Stimulated activated CD4-positive, alpha-beta T cell treated with anti-CD3 and anti-CD28 coated beads, Interleukin-12 subunit alpha, Interleukin-12 subunit beta, amount 100 ng/mL, for 24 hours (primary cell): ENCODE results near the gene FLVCR2.
"Not testable (repeated sequence)": the region's sequence is repeated elsewhere in the genome, so short reads cannot be mapped to it uniquely, and the experiment has no call there.

ENCODE experiments used
- DNase-seq, 2 experiments: peaks; one replicate each; pipeline ENCODE4 v3.0.0-alpha.2; 2020; ENCODE audit warnings: low read depth in 2 of 2

FLVCR2 gene

DNA sequence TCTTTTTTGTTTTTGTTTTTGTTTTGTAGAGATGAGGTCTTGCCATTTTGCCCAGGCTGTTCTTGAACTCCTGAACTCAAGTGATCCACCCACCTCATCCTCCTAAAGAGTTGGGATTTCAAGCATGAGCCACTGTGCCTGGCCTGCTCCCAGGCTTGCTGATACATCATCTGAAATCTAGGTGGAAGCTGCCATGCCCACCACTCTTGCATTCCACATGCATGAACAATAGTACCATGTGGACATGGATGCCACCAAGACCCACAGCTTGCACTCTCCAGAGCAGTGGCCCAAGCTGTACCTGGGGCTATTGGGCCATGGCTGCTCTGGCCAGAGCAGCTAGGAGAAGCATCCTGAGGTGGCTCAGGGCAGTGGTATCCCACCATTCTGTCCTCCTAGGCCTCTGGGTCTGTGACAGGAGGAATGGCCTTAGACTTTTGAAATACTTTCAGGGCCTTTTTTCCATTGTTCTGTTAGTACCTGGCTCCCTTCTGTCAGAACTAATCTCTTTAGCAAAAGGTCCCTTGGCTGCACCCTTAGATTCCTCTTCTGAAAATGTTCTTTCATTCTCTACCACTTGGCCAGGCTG lies 13.7 kb downstream of the FLVCR2 start:
- no peak for DNase-seq

DNA sequence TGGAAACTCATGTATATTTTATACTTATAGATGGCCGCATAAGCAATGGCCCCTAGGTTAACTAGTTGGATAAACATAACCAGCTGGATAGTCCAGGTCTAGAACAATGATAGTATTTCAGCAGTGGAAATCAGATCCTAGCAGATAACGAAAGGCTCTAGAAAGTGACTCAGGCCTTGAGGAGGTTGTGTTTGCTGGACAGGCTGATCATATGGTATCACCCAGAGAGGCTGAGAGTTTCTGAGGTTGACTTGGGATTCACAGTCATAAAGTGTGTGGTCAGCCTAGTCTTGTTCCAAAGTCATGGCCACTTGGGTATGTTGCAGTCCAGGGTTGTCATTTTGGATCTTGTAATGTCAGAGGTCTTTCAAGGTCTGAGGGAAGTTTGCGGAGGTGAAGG lies 16.8 kb downstream of the FLVCR2 start:
- no peak for DNase-seq

DNA sequence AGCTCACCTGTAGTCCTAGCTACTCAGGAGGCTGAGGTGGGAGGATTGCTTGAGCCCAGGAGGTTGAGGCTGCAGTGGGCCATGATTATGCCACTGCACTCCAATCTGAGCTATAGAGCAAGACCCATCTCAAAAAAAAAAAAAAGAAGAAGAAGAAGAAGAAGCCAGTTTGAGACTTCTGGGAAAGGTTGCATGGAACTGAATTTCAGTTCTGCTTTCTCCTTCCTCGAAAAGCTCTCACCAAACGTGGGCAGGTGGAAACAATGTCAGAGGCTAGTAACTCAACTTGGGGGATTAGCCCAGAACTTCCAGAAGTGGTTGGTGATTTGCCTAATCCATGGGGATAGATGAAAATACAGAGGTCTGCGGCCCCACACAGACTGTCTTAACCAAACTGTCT lies 18.7 kb downstream of the FLVCR2 start:
- DNase-seq: no peak

GRCh38 chr14:75600100-75600499 lies 21.7 kb downstream of the FLVCR2 start:
- DNase-seq: not testable (repeated sequence)

GRCh38 chr14:75601061-75601460 lies 22.6 kb downstream of the FLVCR2 start:
- not testable (repeated sequence) for DNase-seq

DNA sequence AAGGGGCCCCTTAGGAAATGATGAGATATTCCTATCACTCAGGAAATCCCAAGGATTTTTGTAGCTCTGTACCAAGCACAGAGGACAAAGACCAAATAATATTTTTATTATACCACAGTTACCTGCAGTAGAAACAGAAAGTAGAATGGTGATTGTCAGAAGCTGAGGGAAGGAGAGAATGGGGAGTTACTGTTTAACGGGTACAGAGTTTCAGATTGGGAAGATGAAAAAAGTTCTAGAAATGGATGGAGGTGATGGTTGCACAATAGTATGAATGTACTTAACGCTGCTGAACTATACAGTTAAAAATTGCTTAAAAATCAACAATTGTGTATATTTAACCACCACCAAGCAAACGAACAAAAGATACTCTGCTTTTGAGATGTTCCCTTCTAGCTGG lies 24.1 kb downstream of the FLVCR2 start:
- no peak for DNase-seq

DNA sequence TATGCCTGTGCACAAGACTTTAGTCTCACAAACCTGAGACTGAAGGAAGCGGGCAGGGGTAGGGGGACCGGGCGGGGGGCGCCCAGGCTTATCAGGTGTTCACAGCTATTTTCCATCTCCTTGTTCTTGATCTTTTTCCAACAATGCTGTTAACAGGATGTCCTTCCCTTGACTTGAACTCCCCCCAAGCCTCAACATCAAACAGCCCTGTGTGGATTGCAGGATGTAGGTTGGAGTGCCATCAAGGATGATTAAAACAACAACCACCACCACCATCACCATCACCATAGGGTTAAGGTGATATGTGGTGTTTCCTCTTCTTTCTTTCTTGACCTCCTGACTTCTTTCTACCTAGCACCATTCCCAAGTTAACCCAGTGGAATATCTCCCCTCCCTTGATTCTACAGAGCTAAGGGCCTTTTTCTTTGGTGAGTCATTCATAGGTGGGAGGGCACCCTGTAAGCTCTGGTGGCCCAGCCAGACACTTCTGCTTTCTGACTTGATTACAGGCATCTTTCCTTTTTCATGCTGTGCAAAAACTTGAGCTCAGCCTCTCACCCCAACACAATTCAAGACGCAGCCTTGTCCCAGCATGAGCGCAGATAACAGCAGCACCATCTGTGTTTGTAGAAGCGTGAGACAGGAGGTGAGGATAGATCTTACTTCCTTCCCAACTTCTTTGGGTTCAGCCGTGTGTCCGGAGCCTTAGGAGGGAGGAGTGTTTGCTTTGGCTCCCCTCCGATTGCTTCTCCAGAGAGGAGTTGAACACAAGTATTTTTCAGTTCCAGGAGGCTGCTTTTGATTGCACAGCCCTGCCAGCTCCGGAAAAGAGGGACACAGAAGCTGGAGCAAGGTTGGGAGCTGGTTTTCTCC lies 26.8 kb downstream of the FLVCR2 start:
- DNase-seq: no peak

DNA sequence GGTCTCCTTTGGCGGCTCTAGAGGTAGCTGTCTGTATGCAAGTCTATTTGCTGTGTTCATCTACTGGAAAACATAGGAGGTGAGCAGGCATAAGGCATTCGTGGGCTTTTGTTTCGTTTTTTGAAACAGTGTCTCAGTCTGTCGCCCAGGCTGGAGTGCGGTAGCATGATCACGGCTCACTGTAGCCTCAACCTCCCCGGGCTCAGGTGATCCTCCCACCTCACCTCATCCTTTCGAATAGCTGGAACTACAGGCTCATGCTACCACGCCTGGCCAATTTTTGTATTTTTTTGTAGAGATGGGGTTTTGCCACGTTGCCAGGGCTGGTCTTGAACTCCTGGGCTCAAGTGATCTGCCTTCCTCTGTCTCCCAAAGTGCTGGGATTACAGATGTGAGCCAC lies 27.5 kb downstream of the FLVCR2 start:
- no peak for DNase-seq

DNA sequence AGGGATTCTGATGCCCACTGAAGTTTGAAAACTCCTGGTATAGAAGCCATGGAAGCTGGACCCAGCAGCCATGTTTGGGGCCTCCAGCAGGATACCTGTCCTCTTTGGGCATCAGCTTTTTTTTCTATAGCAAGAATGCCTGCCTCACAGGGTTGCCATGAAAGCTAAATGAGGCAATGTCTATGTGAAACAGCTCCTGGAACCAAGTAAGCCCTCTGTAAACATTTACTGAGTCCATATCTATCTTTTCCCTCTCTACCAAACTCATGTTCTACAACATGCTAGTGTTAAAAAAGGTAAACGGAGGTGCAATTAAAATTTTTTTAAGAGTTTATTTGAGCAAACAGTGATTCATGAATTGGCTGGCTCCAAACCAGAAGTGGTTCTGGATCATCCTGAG lies 28.6 kb downstream of the FLVCR2 start:
- no peak for DNase-seq

GRCh38 chr14:75607842-75608640 lies 29.6 kb downstream of the FLVCR2 start:
- no peak for DNase-seq

- DNase-seq: no peak
These were observed 30.7 kb downstream of the FLVCR2 start for GRCh38 chr14:75609116-75609515.

GRCh38 chr14:75609606-75610475 lies 31.4 kb downstream of the FLVCR2 start:
- DNase-seq: no peak

DNA sequence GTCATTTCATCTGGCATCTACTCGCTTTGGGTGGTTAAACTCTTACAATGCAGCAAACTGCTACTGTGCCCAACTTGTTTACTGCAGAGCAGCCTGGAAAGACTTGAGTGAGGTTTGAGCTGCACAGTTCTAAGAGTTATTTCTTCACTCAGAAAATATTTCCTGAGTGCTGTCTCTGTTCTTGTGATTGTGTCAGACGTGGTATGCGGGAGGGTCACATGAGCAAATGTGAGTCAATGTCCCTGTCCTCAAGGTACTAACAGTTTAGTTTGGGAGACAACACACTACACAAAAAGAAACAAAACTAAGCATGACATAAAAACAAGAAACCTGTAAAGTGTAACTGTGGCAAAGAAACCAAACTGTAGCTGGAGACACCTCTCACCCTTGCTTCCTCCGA lies 32.4 kb downstream of the FLVCR2 start:
- DNase-seq: no peak

DNA sequence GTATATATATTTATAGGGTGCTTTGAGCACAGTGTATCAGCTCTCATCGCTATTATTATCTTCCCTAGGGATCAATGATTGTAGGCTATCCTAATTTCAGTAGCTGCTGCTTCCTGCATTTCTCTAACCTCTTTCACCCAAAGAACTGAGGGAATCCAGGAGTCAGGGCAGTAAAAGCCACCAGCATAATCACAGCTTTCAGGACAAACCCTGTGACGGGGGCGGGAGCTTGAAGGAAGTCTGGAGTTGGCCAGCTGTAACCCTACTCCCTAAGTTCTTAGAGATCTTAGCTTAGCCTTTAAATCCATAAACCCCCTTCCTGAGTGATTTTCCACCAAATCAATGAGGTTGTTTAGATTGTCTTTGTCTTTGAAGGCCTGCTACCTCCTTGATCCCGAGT lies 33.7 kb downstream of the FLVCR2 start:
- DNase-seq: no peak

- DNase-seq: no peak
These were observed 35.8 kb downstream of the FLVCR2 start for GRCh38 chr14:75614179-75614578.

DNA sequence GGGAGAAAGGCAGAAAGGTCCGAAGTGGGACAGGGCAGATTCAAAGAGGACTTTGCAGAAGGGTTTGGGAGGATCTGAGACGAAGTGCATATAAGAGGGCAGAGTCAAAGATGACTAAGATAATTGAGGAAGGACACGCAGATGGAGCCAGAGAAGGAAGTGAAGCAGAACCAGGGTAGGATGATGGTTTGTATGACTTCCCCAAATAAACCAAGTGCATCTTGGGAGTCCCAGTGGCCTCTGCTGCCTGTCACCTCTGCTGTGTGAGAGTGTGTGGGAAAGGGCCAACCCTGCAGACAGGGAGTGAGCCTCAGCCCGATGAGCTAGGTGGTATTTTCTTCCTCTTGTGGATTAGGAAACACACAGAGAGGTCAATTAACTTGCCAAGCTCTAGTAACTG lies 36.8 kb downstream of the FLVCR2 start:
- DNase-seq: no peak

- DNase-seq: no peak
These were observed 41.1 kb downstream of the FLVCR2 start for GRCh38 chr14:75619548-75619947.

DNA sequence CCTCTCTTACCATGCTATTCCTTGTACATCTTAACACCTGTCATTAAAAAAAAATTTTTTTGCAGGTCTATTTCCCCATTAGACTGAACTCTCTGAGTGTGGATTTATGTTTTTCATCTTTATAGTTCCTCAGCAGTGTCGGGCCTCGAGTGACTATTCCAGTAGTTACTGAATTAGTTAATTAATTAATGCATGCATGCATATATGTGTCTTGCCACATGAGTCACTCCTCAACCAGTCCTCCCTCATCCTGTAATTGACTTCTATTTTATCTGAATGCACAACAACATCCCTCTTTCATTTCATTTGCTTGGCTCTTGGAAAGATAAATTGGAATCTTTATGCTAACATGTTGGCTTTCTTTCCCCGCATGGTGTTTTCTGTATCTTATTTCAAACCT lies 46.6 kb downstream of the FLVCR2 start:
- no peak for DNase-seq

DNA sequence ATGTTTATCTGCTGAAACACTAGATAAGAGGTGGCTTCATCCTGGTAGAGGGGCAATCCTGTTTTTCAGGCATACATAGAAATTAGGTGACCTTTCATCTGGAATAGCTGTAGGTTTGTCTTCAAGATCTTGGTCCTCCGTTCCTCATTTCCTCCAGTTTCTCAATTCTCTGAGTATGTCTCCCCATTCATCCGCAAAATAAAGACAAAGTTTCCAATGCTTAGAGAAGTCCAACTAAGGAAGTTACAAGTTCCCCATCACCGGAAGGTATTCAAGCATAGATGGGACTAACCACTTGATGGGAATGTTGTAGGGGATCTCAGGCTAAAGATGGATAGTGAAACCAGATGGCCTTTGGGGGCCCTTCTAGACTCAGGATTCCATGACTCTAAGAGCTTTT lies 48.0 kb downstream of the FLVCR2 start:
- DNase-seq: no peak

DNA sequence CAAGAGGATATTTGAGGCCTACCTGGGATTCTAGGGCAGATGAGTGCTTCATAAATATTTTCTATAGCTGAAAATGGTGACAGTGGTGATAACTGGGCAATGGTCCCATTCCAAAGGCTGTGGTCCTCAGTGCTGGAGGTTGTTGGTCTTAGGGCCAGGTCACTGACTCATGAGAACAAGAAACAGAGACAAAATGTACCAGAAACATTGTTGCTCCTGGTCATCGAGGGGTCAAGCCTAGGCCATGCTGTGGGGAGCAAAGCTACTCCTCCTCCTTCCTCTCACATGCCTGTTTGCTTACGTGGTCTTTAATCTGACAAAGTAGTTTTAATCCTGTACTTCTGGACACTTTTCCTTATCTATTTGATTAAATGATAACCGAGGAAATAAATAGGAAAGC lies 48.4 kb downstream of the FLVCR2 start:
- DNase-seq: no peak

- no peak for DNase-seq
These were observed 49.0 kb downstream of the FLVCR2 start for GRCh38 chr14:75627406-75627805.

DNA sequence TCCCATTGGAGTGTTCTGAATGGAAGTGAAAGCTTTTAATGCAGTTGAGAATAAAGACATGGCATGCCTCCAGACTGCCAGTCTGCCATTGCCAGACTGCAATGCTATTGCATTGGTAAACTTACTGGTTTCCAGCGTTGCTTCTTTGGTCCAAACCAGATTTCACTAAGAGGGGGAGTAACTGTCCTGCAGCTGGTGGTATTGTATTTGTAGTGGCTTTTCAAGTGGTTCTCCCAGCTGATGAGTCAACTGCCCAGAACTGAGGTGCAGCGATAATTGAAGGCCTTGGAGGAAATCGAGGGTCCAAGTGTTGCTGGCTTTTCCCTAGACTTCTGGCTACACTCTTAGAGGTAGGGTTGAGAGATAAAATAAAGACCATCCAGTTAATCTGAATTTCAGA lies 50.4 kb downstream of the FLVCR2 start:
- DNase-seq: no peak
